ENCODE measurements around the gene SCTR. TPM values are rescaled to one million over a fixed set of nuclear protein-coding genes. Genes with fewer than 3 reads are reported as not detected.
A peak's percentile ranks its signal among the peaks of the same experiment; 100 is the strongest.

SCTR gene
- total RNA-seq, 1 donor from 2014 or later: not detected

DNA sequence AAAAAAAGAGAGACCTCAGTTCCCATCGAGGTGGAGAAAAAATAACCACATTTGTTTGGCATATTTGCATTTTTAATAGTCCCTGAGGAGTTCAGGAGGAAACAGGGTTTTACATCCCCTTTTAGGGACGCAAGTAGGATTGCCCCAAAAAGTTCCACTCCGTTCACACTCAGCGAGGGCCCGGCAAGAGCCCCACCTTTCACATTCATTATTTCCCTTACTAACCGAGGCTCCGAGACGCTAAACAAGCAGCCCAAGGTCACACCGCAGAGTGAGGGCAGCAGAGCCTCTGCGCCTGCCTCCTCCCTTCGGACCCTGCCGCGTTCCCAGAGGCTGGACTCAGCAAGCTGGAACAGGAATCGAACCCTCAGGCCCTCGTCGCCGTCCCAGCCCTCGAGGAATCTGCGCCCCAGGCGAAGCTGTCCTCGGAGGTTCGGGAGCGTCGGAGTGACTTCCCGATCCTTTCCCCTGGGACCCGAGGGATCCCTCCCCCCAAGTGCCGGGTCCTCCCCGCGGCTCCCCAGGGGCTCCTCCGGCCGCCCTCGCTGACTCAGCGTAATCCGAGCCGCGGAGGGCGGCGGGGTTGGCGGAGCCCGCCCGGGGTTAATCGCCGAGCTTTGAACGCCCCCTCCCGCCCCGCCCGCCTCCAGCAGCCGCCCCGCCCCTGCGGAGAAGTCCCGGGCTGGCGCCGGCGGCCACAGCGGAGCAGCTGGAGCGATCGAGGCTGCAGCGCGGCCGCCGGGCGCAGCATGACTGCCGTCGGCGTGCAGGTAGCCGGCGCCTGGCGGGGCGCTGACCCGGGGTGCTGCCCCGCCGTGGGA lies 92.9 kb downstream of the SCTR start, which contains the start of gene TMEM37:
Gene TMEM37 (plus strand): TSS at position 700 of the 821 bp plus-strand sequence. CDS start 50 bp downstream, at position 750.
- H3K4me3 ChIP-seq: peak within 1 kb of the TSS; percentile 64
- no peaks in the 10 kb centered on the region for H3K9me3 ChIP-seq (ENCODE audit: low read depth)
- Mint-ChIP-seq H3K27me3 (ENCODE audit: insufficient read depth, low read depth) (peaks cover 24% of the 10 kb centered on the region), H3K36me3 (no peaks in the 10 kb centered on the region), H3K4me1 (peaks cover 49% of the 10 kb centered on the region), H3K4me3 (peak within 1 kb of the TSS; percentile 82), H3K9me3 (peaks cover 1% of the 10 kb centered on the region), H3K27ac (no peak within 1 kb of the TSS)
- TF ChIP-seq EZH2phosphoT487 (IDR thresholded peaks at IDR 0.05): no peak
- no peak for TF ChIP-seq EZH2 (IDR thresholded peaks at IDR 0.05)
- TF ChIP-seq, protein P1, sequence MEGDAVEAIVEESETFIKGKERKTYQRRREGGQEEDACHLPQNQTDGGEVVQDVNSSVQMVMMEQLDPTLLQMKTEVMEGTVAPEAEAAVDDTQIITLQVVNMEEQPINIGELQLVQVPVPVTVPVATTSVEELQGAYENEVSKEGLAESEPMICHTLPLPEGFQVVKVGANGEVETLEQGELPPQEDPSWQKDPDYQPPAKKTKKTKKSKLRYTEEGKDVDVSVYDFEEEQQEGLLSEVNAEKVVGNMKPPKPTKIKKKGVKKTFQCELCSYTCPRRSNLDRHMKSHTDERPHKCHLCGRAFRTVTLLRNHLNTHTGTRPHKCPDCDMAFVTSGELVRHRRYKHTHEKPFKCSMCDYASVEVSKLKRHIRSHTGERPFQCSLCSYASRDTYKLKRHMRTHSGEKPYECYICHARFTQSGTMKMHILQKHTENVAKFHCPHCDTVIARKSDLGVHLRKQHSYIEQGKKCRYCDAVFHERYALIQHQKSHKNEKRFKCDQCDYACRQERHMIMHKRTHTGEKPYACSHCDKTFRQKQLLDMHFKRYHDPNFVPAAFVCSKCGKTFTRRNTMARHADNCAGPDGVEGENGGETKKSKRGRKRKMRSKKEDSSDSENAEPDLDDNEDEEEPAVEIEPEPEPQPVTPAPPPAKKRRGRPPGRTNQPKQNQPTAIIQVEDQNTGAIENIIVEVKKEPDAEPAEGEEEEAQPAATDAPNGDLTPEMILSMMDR (IDR thresholded peaks at IDR 0.05): no peak
- H3K27me3 ChIP-seq: peaks cover 31% of the 10 kb centered on the region
- H2AFZ ChIP-seq (replicated peaks): peak within 1 kb of the TSS; percentile 86
- no peaks in the 10 kb centered on the region for H3K36me3 ChIP-seq
- no peak within 1 kb of the TSS for H3K9ac ChIP-seq
- H3K4me2 ChIP-seq: peak within 1 kb of the TSS; percentile 90
- H4K20me1 ChIP-seq (ENCODE audit: low read depth): peaks cover 13% of the 10 kb centered on the region
- DNase-seq (ENCODE audit: low spot score): peak; percentile 94
- H3K4me1 ChIP-seq: peaks cover 23% of the 10 kb centered on the region
- H3F3A ChIP-seq (ENCODE audit: low read depth): peaks cover 42% of the 10 kb centered on the region
- no peak within 1 kb of the TSS for H3K27ac ChIP-seq
- H3K79me2 ChIP-seq (ENCODE audit: low read depth): no peaks in the 10 kb centered on the region

DNA sequence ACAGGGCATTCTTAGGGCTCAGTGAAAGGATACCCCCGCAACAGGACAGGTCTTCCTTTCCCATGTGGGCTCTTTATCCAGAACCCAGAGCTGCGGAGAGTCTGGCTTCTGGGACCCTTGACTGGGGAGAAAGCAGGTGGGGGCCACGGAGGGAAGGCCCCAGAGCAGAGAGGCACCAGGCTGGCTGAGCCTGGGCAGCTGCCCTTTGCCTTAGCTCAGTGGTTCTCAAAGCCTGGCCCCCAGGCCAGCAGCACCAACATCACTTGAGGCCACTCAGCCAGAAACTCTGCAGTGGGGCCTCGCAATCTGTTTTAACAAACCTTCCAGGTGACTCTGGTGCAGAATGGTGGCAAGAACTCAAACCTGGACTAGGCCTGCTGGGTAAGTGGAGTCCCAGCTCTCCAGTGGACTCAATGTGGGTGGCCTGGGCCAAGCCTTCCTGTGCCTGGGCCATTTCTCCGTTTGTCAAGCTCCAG lies 94.2 kb downstream of the SCTR start:
- H3K9ac ChIP-seq: no peak overlapping the region
- no peak overlapping the region for H3K4me2 ChIP-seq
- H3K36me3 ChIP-seq: no peaks in the 10 kb centered on the region
- peaks cover 22% of the 10 kb centered on the region for H3K4me1 ChIP-seq
- H4K20me1 ChIP-seq (ENCODE audit: low read depth): peaks cover 13% of the 10 kb centered on the region
- H3K9me3 ChIP-seq (ENCODE audit: low read depth): no peaks in the 10 kb centered on the region
- H3K27ac Mint-ChIP-seq: peak overlapping the region; percentile 21
- TF ChIP-seq, protein P1 (IDR thresholded peaks at IDR 0.05): no peak
- no peak overlapping the region for H2AFZ ChIP-seq (replicated peaks)
- H3K27me3 Mint-ChIP-seq (ENCODE audit: insufficient read depth, low read depth): peaks cover 27% of the 10 kb centered on the region
- H3F3A ChIP-seq (ENCODE audit: low read depth): peaks cover 42% of the 10 kb centered on the region
- no peaks in the 10 kb centered on the region for H3K79me2 ChIP-seq (ENCODE audit: low read depth)
- peak overlapping the region; percentile 80 for H3K4me3 Mint-ChIP-seq
- H3K4me3 ChIP-seq: no peak overlapping the region
- peaks cover 3% of the 10 kb centered on the region for H3K9me3 Mint-ChIP-seq
- H3K36me3 Mint-ChIP-seq: no peaks in the 10 kb centered on the region
- H3K27me3 ChIP-seq: peaks cover 31% of the 10 kb centered on the region
- peaks cover 51% of the 10 kb centered on the region for H3K4me1 Mint-ChIP-seq
- no peak for DNase-seq (ENCODE audit: low spot score)
- H3K27ac ChIP-seq: no peak overlapping the region

DNA sequence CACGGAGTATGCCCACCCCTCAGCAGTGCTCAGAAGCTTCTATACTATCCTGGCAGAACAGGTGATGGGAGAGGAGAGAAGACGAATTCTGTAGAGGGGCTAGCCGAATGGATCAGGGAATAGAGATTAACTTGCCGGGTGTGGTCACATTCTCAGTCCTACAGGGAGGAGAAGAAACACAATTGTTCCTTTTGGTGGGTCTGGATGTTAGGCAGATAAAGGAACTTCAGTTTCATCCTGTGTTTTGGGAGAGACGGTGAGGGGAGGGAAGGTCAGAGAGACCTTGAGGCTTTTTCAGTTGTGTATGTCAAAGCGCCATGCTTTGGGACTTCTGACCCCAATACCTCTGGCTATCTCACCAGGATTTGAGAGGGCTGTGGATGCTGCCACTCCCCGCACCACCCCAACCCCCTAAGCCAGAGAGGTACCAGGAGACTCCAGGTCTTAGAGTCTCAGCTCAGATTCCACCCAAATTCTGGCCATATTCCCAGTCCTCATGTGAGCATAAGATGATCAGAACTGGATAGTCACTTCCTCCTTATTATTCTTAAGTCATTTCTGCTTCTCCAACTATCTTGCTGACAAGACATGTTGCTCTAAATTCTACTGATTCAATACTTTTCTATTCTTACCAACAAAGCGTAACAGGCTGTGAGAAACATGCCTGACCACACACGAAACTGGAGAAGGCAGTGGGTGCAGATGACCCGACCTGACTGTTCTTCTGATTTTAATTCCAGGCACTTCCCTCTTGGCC lies 94.9 kb downstream of the SCTR start:
- H3K4me1 Mint-ChIP-seq: peaks cover 51% of the 10 kb centered on the region

More for the DNA sequence above, 94.9 kb downstream of the SCTR start:
- no peak overlapping the region for H3K4me3 Mint-ChIP-seq
- peaks cover 4% of the 10 kb centered on the region for H3K9me3 Mint-ChIP-seq
- H3F3A ChIP-seq (ENCODE audit: low read depth): peaks cover 39% of the 10 kb centered on the region
- no peak overlapping the region for H2AFZ ChIP-seq (replicated peaks)
- peaks cover 15% of the 10 kb centered on the region for H3K4me1 ChIP-seq
- H3K9me3 ChIP-seq (ENCODE audit: low read depth): no peaks in the 10 kb centered on the region
- H3K79me2 ChIP-seq (ENCODE audit: low read depth): no peaks in the 10 kb centered on the region
- DNase-seq (ENCODE audit: low spot score): no peak
- no peak overlapping the region for H3K4me2 ChIP-seq
- H3K9ac ChIP-seq: no peak overlapping the region
- TF ChIP-seq EZH2phosphoT487 (IDR thresholded peaks at IDR 0.05): no peak
- no peak for TF ChIP-seq EZH2 (IDR thresholded peaks at IDR 0.05)
- TF ChIP-seq, protein P1 (IDR thresholded peaks at IDR 0.05): no peak
- no peaks in the 10 kb centered on the region for H3K36me3 ChIP-seq
- no peaks in the 10 kb centered on the region for H3K36me3 Mint-ChIP-seq
- H3K27ac ChIP-seq: no peak overlapping the region
- H3K4me3 ChIP-seq: no peak overlapping the region
- H3K27me3 Mint-ChIP-seq (ENCODE audit: insufficient read depth, low read depth): peaks cover 27% of the 10 kb centered on the region
- H4K20me1 ChIP-seq (ENCODE audit: low read depth): peaks cover 7% of the 10 kb centered on the region
- H3K27ac Mint-ChIP-seq: no peak overlapping the region
- H3K27me3 ChIP-seq: peaks cover 31% of the 10 kb centered on the region
